GM23338 (cell line): Measurements from ENCODE around the gene CDHR3. TPM values are rescaled to one million over a fixed set of nuclear protein-coding genes. Genes with fewer than 3 reads are reported as not detected.

Experiments
- ATAC-seq: fragments of 200-7000 bp; cut with Tn5 transposase; 3 replicates; pipeline ENCODE4 v1.9.1; 2020
- DNase-seq: peaks from one replicate; pipeline ENCODE4 v3.0.0-alpha.2; 2015; ENCODE audit warnings: low spot score
- H2AFZ ChIP-seq: fragments of 200-600 bp; sonication (generic); 2 replicates; pipeline ENCODE4 v1.8.0; 2016; ENCODE audit warnings: antibody characterized with exemption, mild to moderate bottlenecking, moderate library complexity
- H3F3A ChIP-seq: fragments of 200-600 bp; sonication (generic); replicated peaks from 2 replicates; pipeline ENCODE4 v1.8.0; 2017; ENCODE audit warnings: antibody characterized with exemption, mixed run types, low read depth
- H3K27ac ChIP-seq: fragments of 200-600 bp; sonication (generic); 2 replicates; pipeline ENCODE4 v1.6.1; 2016; ENCODE audit warnings: low read depth
- H3K27me3 ChIP-seq: fragments of 200-600 bp; sonication (generic); 2 replicates; pipeline ENCODE4 v1.8.0; 2016; ENCODE audit warnings: mild to moderate bottlenecking, mixed run types, moderate library complexity; ENCODE audit not compliant: insufficient read depth
- H3K36me3 ChIP-seq: fragments of 200-600 bp; sonication (generic); 2 replicates; pipeline ENCODE4 v1.8.0; 2016; ENCODE audit warnings: mild to moderate bottlenecking; ENCODE audit not compliant: insufficient read depth
- H3K4me1 ChIP-seq: fragments of 200-600 bp; sonication (generic); 2 replicates; pipeline ENCODE4 v1.8.0; 2016; ENCODE audit warnings: mild to moderate bottlenecking, moderate library complexity; ENCODE audit not compliant: insufficient read depth
- H3K4me2 ChIP-seq: fragments of 200-600 bp; sonication (generic); 2 replicates; pipeline ENCODE4 v1.7.1; 2017; ENCODE audit warnings: mixed run types
- H3K4me3 ChIP-seq: fragments of 200-600 bp; sonication (generic); 2 replicates; pipeline ENCODE4 v1.6.1; 2016; ENCODE audit warnings: mixed run types
- H3K79me2 ChIP-seq: fragments of 200-600 bp; sonication (generic); replicated peaks from 2 replicates; pipeline ENCODE4 v1.8.0; 2017; ENCODE audit warnings: mild to moderate bottlenecking; ENCODE audit not compliant: insufficient read depth
- H3K9me2 ChIP-seq: fragments of 200-600 bp; sonication (generic); 2 replicates; pipeline ENCODE4 v1.8.0; 2017; ENCODE audit not compliant: insufficient read depth
- H4K20me1 ChIP-seq: fragments of 200-600 bp; sonication (generic); replicated peaks from 2 replicates; pipeline ENCODE4 v1.8.0; 2017; ENCODE audit warnings: mild to moderate bottlenecking; ENCODE audit not compliant: insufficient read depth
- H3K27ac Mint-ChIP-seq: 2 replicates; pipeline ENCODE4 v1.8.0; 2020; ENCODE audit warnings: inconsistent platforms, mild to moderate bottlenecking, moderate library complexity, mixed read lengths
- H3K27me3 Mint-ChIP-seq: 3 replicates; pipeline ENCODE4 v1.8.0; 2022; ENCODE audit warnings: low read depth, mild to moderate bottlenecking, moderate library complexity, mixed read lengths, inconsistent platforms; ENCODE audit not compliant: insufficient read depth, poor library complexity
- H3K36me3 Mint-ChIP-seq: 3 replicates; pipeline ENCODE4 v1.8.0; 2021; ENCODE audit warnings: low read depth, mild to moderate bottlenecking, inconsistent platforms, moderate library complexity, mixed read lengths
- H3K4me1 Mint-ChIP-seq: 3 replicates; pipeline ENCODE4 v1.8.0; 2020; ENCODE audit warnings: mild to moderate bottlenecking, inconsistent platforms, mixed read lengths
- H3K4me3 Mint-ChIP-seq: 3 replicates; pipeline ENCODE4 v1.8.0; 2021; ENCODE audit warnings: moderate library complexity, mild to moderate bottlenecking, inconsistent platforms, mixed read lengths
- H3K9me3 Mint-ChIP-seq: 3 replicates; pipeline ENCODE4 v1.8.0; 2020; ENCODE audit warnings: moderate library complexity, mild to moderate bottlenecking, inconsistent platforms, mixed read lengths
- CREB1 ChIP-seq: fragments of 250-450 bp; sonication (Bioruptor Pico); IDR thresholded peaks from 2 replicates; pipeline ENCODE4 v1.5.0; 2020; ENCODE audit warnings: low read depth, mild to moderate bottlenecking, moderate library complexity
- CTCF ChIP-seq, 2 experiments: fragments of 200-600 bp in 1 of 2; sonication (generic) in 1 of 2; conservative IDR thresholded peaks; 2 replicates each; pipeline versions ENCODE4 v1.5.1 to v1.6.1; 2016 to 2017; ENCODE audit warnings: antibody characterized with exemption in 2 of 2, low read depth in 2 of 2, mild to moderate bottlenecking in 2 of 2, moderate library complexity in 1 of 2
- ETS1 ChIP-seq: IDR thresholded peaks from 2 replicates; pipeline ENCODE4 v1.6.1; 2016; ENCODE audit warnings: antibody characterized with exemption
- EZH2 ChIP-seq: fragments of 200-600 bp; sonication (generic); IDR thresholded peaks from one replicate; pipeline ENCODE4 v1.8.0; 2017; ENCODE audit warnings: antibody characterized with exemption, mild to moderate bottlenecking, low read depth; ENCODE audit not compliant: unreplicated experiment
- EZH2phosphoT487 ChIP-seq: fragments of 200-600 bp; sonication (generic); IDR thresholded peaks from one replicate; pipeline ENCODE4 v1.8.1; 2018; ENCODE audit warnings: antibody characterized with exemption; ENCODE audit not compliant: unreplicated experiment
- JUNB ChIP-seq: IDR thresholded peaks from one replicate; pipeline ENCODE4 v1.6.1; 2016; ENCODE audit warnings: antibody characterized with exemption; ENCODE audit not compliant: unreplicated experiment
- NANOG ChIP-seq: IDR thresholded peaks from 2 replicates; pipeline ENCODE4 v1.6.1; 2016; ENCODE audit warnings: antibody characterized with exemption, borderline replicate concordance
- POLR2AphosphoS5 ChIP-seq: IDR thresholded peaks from 2 replicates; pipeline ENCODE4 v1.6.1; 2016; ENCODE audit warnings: antibody characterized with exemption, low read depth
- REST ChIP-seq: IDR thresholded peaks from one replicate; pipeline ENCODE4 v1.6.1; 2018; ENCODE audit warnings: antibody characterized with exemption; ENCODE audit not compliant: unreplicated experiment
- STAT1 ChIP-seq: IDR thresholded peaks from one replicate; pipeline ENCODE4 v1.6.1; 2016; ENCODE audit warnings: antibody characterized with exemption; ENCODE audit not compliant: unreplicated experiment
- ZNF114 ChIP-seq: fragments of 250-450 bp; sonication (Bioruptor Pico); IDR thresholded peaks from 2 replicates; pipeline ENCODE4 v1.5.0; 2020; ENCODE audit warnings: mild to moderate bottlenecking, moderate library complexity
- ZNF331 ChIP-seq: fragments of 250-450 bp; sonication (Bioruptor Pico); IDR thresholded peaks from 2 replicates; pipeline ENCODE4 v1.5.0; 2020; ENCODE audit warnings: low read depth, mild to moderate bottlenecking, moderate library complexity
- ZNF462 ChIP-seq: fragments of 250-450 bp; sonication (Bioruptor Pico); IDR thresholded peaks from 2 replicates; pipeline ENCODE4 v1.5.0; 2020; ENCODE audit warnings: mild to moderate bottlenecking, moderate library complexity
- polyA plus RNA-seq: library from polyadenylated mRNA; unstranded; fragments of >200 nt; fragmentation: Nextera tagmentation; extraction: Ambion mirVana; gene quantifications from 2 replicates; pipeline ENCODE4 v1.2.1, GENCODE V29; 2016
- total RNA-seq: library from RNA; depleted of rRNA; stranded (reverse); fragments of >200 nt; shearing (Covaris generic); gene quantifications from 2 replicates; pipeline ENCODE4 v1.2.3, GENCODE V29; 2014

The CDHR3 gene
- total and polyA plus RNA-seq, 2 experiments from 2014 or later, result 5.1 to 12.2 TPM

- Mint-ChIP-seq H3K4me1 (peaks cover 8% of the 10 kb centered on the region), H3K9me3 (no peaks in the 10 kb centered on the region; the same call in 2 of the 3 replicates), H3K27me3 (peaks cover 16% of the 10 kb centered on the region), H3K4me3 (no peak overlapping the region), H3K36me3 (no peaks in the 10 kb centered on the region), H3K27ac (no peak overlapping the region)
- Histone ChIP-seq H3K4me2 (no peak overlapping the region), H3F3A (0 out of 2 replicates have a peak, but pooled peaks cover 3% of the 10 kb centered on the region), H4K20me1 (no peaks in the 10 kb centered on the region), H2AFZ (peak overlapping the region; percentile 86; the same call in 1 of the 2 replicates), H3K4me1 (peaks cover 4% of the 10 kb centered on the region), H3K4me3 (no peak overlapping the region), H3K36me3 (no peaks in the 10 kb centered on the region), H3K27ac (no peak overlapping the region), H3K9me2 (no peaks in the 10 kb centered on the region), H3K27me3 (no peaks in the 10 kb centered on the region), H3K79me2 (no peaks in the 10 kb centered on the region)
- no peak for TF ChIP-seq EZH2
- TF ChIP-seq REST, result no peak
- no peak for TF ChIP-seq CTCF (conservative IDR thresholded peaks at IDR 0.05; ENCODE audit: low read depth in 2 of 2)
- no peak for TF ChIP-seq STAT1
- TF ChIP-seq EZH2phosphoT487, result no peak
- TF ChIP-seq CREB1 (CRISPR knock-in tag), result no peak
- no peak for TF ChIP-seq POLR2AphosphoS5
- TF ChIP-seq JUNB, result no peak
- no peak for TF ChIP-seq ETS1
- no peak for TF ChIP-seq ZNF331 (CRISPR knock-in tag)
- TF ChIP-seq ZNF114, result no peak
- no peak for TF ChIP-seq ZNF462
- no peak for TF ChIP-seq NANOG
- no peak for DNase-seq
- no peak for ATAC-seq
Observed at GRCh38 chr7:106038916-106039315, 75.9 kb downstream of the CDHR3 start.
